Measurements from ENCODE around the gene RMDN2.

- TF ChIP-seq, protein P1, sequence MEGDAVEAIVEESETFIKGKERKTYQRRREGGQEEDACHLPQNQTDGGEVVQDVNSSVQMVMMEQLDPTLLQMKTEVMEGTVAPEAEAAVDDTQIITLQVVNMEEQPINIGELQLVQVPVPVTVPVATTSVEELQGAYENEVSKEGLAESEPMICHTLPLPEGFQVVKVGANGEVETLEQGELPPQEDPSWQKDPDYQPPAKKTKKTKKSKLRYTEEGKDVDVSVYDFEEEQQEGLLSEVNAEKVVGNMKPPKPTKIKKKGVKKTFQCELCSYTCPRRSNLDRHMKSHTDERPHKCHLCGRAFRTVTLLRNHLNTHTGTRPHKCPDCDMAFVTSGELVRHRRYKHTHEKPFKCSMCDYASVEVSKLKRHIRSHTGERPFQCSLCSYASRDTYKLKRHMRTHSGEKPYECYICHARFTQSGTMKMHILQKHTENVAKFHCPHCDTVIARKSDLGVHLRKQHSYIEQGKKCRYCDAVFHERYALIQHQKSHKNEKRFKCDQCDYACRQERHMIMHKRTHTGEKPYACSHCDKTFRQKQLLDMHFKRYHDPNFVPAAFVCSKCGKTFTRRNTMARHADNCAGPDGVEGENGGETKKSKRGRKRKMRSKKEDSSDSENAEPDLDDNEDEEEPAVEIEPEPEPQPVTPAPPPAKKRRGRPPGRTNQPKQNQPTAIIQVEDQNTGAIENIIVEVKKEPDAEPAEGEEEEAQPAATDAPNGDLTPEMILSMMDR (IDR thresholded peaks at IDR 0.05; ENCODE audit: insufficient read depth, low read depth, low read length), result no peak
- TF ChIP-seq EZH2 (IDR thresholded peaks at IDR 0.05; ENCODE audit: insufficient read depth, low read length), result no peak
Measured at GRCh38 chr2:38057651-38058410, 132.7 kb downstream of the RMDN2 start.

Data from astrocyte (in vitro differentiated cells and primary cell).